Liver (tissue), 3 donors: Measurements from ENCODE around the gene VGLL4.

Experiments
- CTCF ChIP-seq: fragments of 150-350 bp; IDR thresholded peaks from 2 replicates; pipeline ENCODE4 v1.5.1; 2017; ENCODE audit warnings: improper control_type of control experiment, low read depth, low read length; ENCODE audit not compliant: missing input control
- NR2F2 ChIP-seq: IDR thresholded peaks from 2 replicates; pipeline ENCODE4 v1.6.1; 2016; ENCODE audit warnings: antibody characterized with exemption
- YY1 ChIP-seq: IDR thresholded peaks from 2 replicates; pipeline ENCODE4 v1.6.1; 2016; ENCODE audit warnings: antibody characterized with exemption, mild to moderate bottlenecking
- donor health status: healthy.
- donor health status: healthy.

- no peak for TF ChIP-seq CTCF
- no peak for TF ChIP-seq YY1
- no peak for TF ChIP-seq NR2F2
Observed at GRCh38 chr3:11612515-11613188, 31.1 kb downstream of the VGLL4 start.
